Activated B cell treated with CpG ODN at 0.5 μM for 24 hours (primary cell): ENCODE measurements around the gene DNAJB1. TPM values are rescaled to one million over a fixed set of nuclear protein-coding genes. Genes with fewer than 3 reads are reported as not detected.
"Not testable (repeated sequence)": the region's sequence is repeated elsewhere in the genome, so short reads cannot be mapped to it uniquely, and the experiment has no call there.

Experiments
- ATAC-seq: fragments of 200-7000 bp; cut with Tn5 transposase; one replicate; pipeline ENCODE4 v1.10.0; 2021; ENCODE audit warnings: low read depth, mild to moderate bottlenecking, moderate library complexity
- CTCF ChIA-PET: fragments of 350-600 bp; sonication (Branson Sonifier 250); formaldehyde crosslinking; loops from one replicate; lab custom pipeline; 2021; ENCODE audit warnings: antibody characterized with exemption; lab: Charles Lee
- POLR2A ChIA-PET: fragments of 350-600 bp; sonication (Branson Sonifier 250); formaldehyde crosslinking; loops from one replicate; lab custom pipeline; 2021; ENCODE audit warnings: antibody characterized with exemption; lab: Charles Lee
- DNase-seq: peaks from one replicate; pipeline ENCODE4 v3.0.0; 2022
- H3K27ac Mint-ChIP-seq: one replicate; pipeline ENCODE4 v1.8.0; 2020; ENCODE audit warnings: mixed read lengths
- H3K27me3 Mint-ChIP-seq: one replicate; pipeline ENCODE4 v1.8.0; 2021; ENCODE audit warnings: mixed read lengths
- H3K36me3 Mint-ChIP-seq: one replicate; pipeline ENCODE4 v1.8.0; 2021; ENCODE audit warnings: low read depth, mixed read lengths
- H3K4me1 Mint-ChIP-seq: one replicate; pipeline ENCODE4 v1.8.0; 2021; ENCODE audit warnings: mixed read lengths
- H3K4me3 Mint-ChIP-seq: one replicate; pipeline ENCODE4 v1.8.0; 2020; ENCODE audit warnings: mild to moderate bottlenecking, mixed read lengths
- H3K9me3 Mint-ChIP-seq: one replicate; pipeline ENCODE4 v1.8.0; 2020; ENCODE audit warnings: mixed read lengths
- intact Hi-C: fragments of 100-400 bp; cut with micrococcal nuclease; formaldehyde crosslinking; loops from one replicate; pipeline ENCODE4 v1.15.1; 2024
- total RNA-seq: library from RNA; stranded (reverse); gene quantifications from 2 replicates; pipeline ENCODE4 v1.2.3, GENCODE V29; 2022
- TF ChIP-seq, protein P1 (sequence below): fragments of 200-600 bp; IDR thresholded peaks from one replicate; pipeline ENCODE4 v1.8.0; 2022; ENCODE audit warnings: antibody characterized with exemption, mild to moderate bottlenecking

The DNAJB1 gene
- total RNA-seq, 1 donor from 2014 or later, result 56.1 TPM

- no peak for DNase-seq
- POLR2A ChIA-PET, result interaction anchor here (1.2 kb wide), 1 partner anchor 40 kb away, joined by 3 read pairs; no protein-coding TSS in a partner anchor
- peaks cover 12% of the 10 kb centered on the region for H3K4me1 Mint-ChIP-seq
- TF ChIP-seq, protein P1, sequence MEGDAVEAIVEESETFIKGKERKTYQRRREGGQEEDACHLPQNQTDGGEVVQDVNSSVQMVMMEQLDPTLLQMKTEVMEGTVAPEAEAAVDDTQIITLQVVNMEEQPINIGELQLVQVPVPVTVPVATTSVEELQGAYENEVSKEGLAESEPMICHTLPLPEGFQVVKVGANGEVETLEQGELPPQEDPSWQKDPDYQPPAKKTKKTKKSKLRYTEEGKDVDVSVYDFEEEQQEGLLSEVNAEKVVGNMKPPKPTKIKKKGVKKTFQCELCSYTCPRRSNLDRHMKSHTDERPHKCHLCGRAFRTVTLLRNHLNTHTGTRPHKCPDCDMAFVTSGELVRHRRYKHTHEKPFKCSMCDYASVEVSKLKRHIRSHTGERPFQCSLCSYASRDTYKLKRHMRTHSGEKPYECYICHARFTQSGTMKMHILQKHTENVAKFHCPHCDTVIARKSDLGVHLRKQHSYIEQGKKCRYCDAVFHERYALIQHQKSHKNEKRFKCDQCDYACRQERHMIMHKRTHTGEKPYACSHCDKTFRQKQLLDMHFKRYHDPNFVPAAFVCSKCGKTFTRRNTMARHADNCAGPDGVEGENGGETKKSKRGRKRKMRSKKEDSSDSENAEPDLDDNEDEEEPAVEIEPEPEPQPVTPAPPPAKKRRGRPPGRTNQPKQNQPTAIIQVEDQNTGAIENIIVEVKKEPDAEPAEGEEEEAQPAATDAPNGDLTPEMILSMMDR, result no peak
- intact Hi-C loops, result no loop called here
- no peak overlapping the region for H3K4me3 Mint-ChIP-seq
- H3K27ac Mint-ChIP-seq, result no peak overlapping the region
- H3K27me3 Mint-ChIP-seq, result no peaks in the 10 kb centered on the region
- peaks cover 22% of the 10 kb centered on the region for H3K36me3 Mint-ChIP-seq
- no peak for ATAC-seq
- no peaks in the 10 kb centered on the region for H3K9me3 Mint-ChIP-seq
- CTCF ChIA-PET, result no interaction called here
These were observed 7.6 kb downstream of the DNAJB1 start for GRCh38 chr19:14510311-14511228.

- intact Hi-C loops, result no loop called here
- DNase-seq, result no peak
- Mint-ChIP-seq H3K27me3 (peaks cover 2% of the 10 kb centered on the region), H3K9me3 (no peaks in the 10 kb centered on the region), H3K4me1 (peaks cover 3% of the 10 kb centered on the region), H3K36me3 (no peaks in the 10 kb centered on the region), H3K4me3 (no peak overlapping the region), H3K27ac (no peak overlapping the region)
- POLR2A ChIA-PET, result interaction anchor here (0.7 to 1.2 kb wide), 3 partner anchors 11 to 89 kb away, joined by 5 to 7 read pairs (median 5); no protein-coding TSS in a partner anchor
- no peak for ATAC-seq
- CTCF ChIA-PET, result no interaction called here
- TF ChIP-seq, protein P1, result no peak
These were observed 10.3 kb downstream of the DNAJB1 start for GRCh38 chr19:14507704-14508542.

DNA sequence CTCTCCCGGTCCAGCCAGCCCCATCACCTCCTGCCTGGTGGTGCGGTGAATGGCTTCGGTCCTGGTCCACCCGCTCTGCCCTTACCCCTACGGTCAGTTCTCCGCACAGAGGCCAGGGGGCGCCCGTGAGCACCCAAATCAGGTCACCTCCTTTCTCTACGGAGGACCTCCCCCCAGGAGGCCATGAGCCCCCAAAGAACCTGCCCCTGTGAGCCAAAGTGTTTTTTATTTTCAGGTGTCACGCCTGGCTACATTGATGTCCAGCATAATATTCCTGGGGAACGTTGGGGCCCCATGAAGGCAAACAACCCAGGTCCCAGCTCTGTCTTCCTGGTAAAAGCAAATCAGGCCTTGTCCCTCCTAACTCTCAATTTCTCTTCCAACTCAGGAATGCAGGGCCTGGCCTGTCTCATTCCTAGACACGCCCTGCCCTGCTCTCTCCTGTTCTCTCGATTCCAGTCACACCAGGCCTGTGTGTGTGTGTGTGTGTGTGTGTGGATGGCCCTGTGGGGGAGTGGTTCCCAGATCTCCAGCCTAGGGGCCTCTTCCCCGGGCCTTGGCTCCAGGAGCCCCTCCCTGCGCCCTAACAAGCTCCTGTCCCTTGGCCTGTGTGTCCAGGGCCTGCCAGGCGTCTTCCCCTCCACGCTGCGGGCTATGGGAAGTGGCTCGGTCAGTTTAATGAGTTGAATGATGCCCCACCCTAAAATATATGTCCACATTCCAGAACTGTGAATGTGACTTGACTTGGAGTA lies 12.5 kb downstream of the DNAJB1 start:
- Mint-ChIP-seq H3K4me1 (peaks cover 3% of the 10 kb centered on the region), H3K27me3 (peaks cover 2% of the 10 kb centered on the region), H3K4me3 (no peak overlapping the region), H3K36me3 (no peaks in the 10 kb centered on the region), H3K27ac (no peak overlapping the region), H3K9me3 (no peaks in the 10 kb centered on the region)
- TF ChIP-seq, protein P1, result no peak
- ChIA-PET CTCF (interaction anchor here (0.6 to 1.4 kb wide), 3 partner anchors 46 to 1250 kb away, joined by 3 to 6 read pairs (median 5); no protein-coding TSS in a partner anchor), POLR2A (interaction anchor here (1.2 kb wide), 1 partner anchor 13 kb away, joined by 5 read pairs; the partner anchor contains the start of gene DNAJB1)
- intact Hi-C loops, result loop anchor here (1.0 kb wide), 1 partner anchor 46 kb away; no protein-coding TSS in a partner anchor
- DNase-seq (peak; percentile 63), ATAC-seq (peak; percentile 95)

DNA sequence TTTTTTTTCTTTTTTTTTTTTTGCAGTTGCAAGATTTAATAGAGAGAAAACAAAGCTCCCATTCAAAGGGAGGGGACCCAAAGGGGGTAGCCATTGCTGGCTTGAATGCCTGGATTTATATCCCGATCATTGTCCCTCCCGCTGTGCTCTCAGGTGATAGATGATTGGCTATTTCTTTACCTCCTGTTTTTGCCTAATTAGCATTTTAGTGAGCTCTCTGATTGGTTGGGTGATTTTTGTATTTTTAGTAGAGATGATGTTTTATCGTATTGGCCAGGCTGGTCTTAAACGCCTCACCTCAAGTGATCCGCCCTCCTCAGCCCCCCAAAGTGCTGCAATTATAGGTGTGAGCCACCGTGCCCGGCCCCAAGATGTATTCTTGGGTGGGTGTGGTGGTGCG lies 13.6 kb downstream of the DNAJB1 start:
- H3K27me3 Mint-ChIP-seq, H3K4me1 Mint-ChIP-seq, H3K27ac Mint-ChIP-seq, ATAC-seq, intact Hi-C loops, H3K4me3 Mint-ChIP-seq, H3K9me3 Mint-ChIP-seq, H3K36me3 Mint-ChIP-seq, DNase-seq: not testable (repeated sequence)
- ChIA-PET CTCF (interaction anchor here (0.8 to 1.4 kb wide), 4 partner anchors 33 to 52 kb away, joined by 3 to 5 read pairs (median 4); no protein-coding TSS in a partner anchor), POLR2A (interaction anchor here (0.7 to 1.2 kb wide), 2 partner anchors 14 to 772 kb away, joined by 5 to 7 read pairs; partner anchors contain the start of gene DNAJB1)

- Mint-ChIP-seq H3K4me1 (peaks cover 3% of the 10 kb centered on the region), H3K4me3 (no peak overlapping the region), H3K36me3 (no peaks in the 10 kb centered on the region), H3K27ac (no peak overlapping the region), H3K27me3 (peaks cover 2% of the 10 kb centered on the region), H3K9me3 (no peaks in the 10 kb centered on the region)
- TF ChIP-seq, protein P1, result no peak
- ChIA-PET CTCF (no interaction called here), POLR2A (no interaction called here)
- intact Hi-C loops, result no loop called here
- DNase-seq, result no peak
- no peak for ATAC-seq
These were observed 14.9 kb downstream of the DNAJB1 start for GRCh38 chr19:14503285-14503684.
